Large intestine (tissue), 3 donors: Measurements from ENCODE around the gene ZBTB18. TPM values are rescaled to one million over a fixed set of nuclear protein-coding genes. Genes with fewer than 3 reads are reported as not detected.

ENCODE experiments used
- DNase-seq, 2 donors: peaks; one replicate each; pipeline versions ENCODE4 v3.0.0 to v3.0.0-alpha.2; 2013
- H3K27ac ChIP-seq: one replicate; pipeline ENCODE4 v1.5.1; 2013; ENCODE audit warnings: low read length
- H3K27me3 ChIP-seq: 2 replicates; pipeline ENCODE4 v1.6.1; 2013; ENCODE audit warnings: low read length; ENCODE audit not compliant: control insufficient read depth, insufficient read depth
- H3K36me3 ChIP-seq: 2 replicates; pipeline ENCODE4 v1.6.1; 2013; ENCODE audit warnings: low read length; ENCODE audit not compliant: control insufficient read depth, insufficient read depth
- H3K4me1 ChIP-seq: one replicate; pipeline ENCODE4 v1.6.1; 2013; ENCODE audit warnings: low read length; ENCODE audit not compliant: control insufficient read depth, insufficient read depth
- H3K4me3 ChIP-seq: one replicate; pipeline ENCODE4 v1.5.1; 2013; ENCODE audit warnings: low read length
- H3K9me3 ChIP-seq: one replicate; pipeline ENCODE4 v1.6.1; 2013; ENCODE audit warnings: mild to moderate bottlenecking, low read depth, low read length, moderate library complexity; ENCODE audit not compliant: control insufficient read depth
- WGBS: methylation state at CpG from one replicate; pipeline ENCODE4 v1.1.5; 2013; ENCODE audit warnings: low lambda C conversion rate; ENCODE audit not compliant: insufficient coverage; 5-methylcytosine and 5-hydroxymethylcytosine counted together
- polyA plus RNA-seq: library from polyadenylated mRNA; unstranded; fragments of 120-200 nt; gene quantifications from one replicate; pipeline ENCODE4 v1.2.1, GENCODE V29; 2013

ZBTB18 gene
- polyA plus RNA-seq, 1 donor: 22.4 TPM

DNA sequence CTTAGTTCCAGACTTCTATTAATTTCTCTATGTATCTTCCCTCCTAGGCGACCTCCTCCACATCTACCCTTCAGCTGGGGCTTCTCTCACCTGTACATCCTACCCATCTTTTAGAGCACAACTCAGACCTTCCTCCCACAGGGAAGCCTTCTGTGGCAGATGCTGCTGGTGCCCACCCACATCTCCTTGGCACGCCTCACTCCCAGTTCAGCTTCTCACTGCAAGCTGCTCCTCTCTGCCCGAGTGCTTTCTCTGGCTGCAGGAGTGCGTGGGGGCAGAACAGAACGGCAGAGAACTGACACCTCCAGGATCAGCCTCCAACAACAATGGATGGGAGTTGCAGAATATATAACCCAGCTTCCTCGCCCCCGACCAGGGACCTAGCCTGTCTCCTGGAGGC lies 36.5 kb downstream of the ZBTB18 start:
- Histone ChIP-seq H3K36me3 (no peaks in the 10 kb centered on the region), H3K27ac (no peak overlapping the region), H3K9me3 (no peaks in the 10 kb centered on the region), H3K4me3 (no peak overlapping the region), H3K4me1 (peaks cover 34% of the 10 kb centered on the region), H3K27me3 (no peaks in the 10 kb centered on the region)
- 100% methylated on average over 1 of the region's 7 CpGs for WGBS
- no peak for DNase-seq

DNA sequence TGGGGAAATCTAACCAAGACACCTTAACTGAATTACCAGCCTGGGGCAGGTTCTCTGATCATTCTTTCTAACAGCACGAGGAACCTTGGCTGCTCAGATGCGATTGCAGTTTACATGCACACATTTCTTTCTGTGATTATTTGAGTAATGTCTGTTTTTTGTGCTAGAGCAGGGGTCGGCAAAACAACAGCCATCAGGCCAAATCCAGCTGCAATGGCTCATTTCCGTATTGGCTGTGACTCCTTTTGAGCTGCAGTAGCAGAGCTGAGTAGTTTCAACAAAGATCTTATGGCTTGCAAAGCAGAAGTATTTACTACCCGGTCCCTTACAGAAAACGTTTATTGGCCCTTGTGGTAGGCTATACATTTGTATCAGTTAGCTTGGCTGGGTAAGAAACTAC lies 37.1 kb downstream of the ZBTB18 start:
- no CpG with 5 or more reads among the region's 6 CpGs for WGBS
- Histone ChIP-seq H3K9me3 (no peaks in the 10 kb centered on the region), H3K36me3 (no peaks in the 10 kb centered on the region), H3K27me3 (no peaks in the 10 kb centered on the region), H3K27ac (no peak overlapping the region), H3K4me3 (no peak overlapping the region), H3K4me1 (peaks cover 40% of the 10 kb centered on the region)
- no peak for DNase-seq

DNA sequence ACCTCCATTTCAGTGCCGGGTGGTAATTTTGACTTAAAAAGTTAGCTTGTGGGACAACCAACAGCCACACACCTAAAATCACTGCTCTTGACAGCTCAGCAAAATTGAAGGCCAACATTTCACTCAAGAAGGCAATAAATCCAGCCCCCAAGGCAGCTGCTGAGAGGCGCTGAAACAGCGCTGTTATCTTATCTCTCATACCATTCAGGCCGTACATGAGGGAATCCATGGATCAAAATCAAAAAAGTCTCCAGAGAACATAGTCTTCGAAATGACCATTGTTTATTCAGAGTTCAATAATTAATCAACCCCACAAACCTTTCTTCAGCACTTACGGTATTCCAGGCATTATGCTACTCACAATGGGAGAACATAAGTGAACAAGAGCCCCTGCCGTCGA lies 38.5 kb downstream of the ZBTB18 start:
- Histone ChIP-seq H3K27me3 (no peaks in the 10 kb centered on the region), H3K4me1 (peaks cover 46% of the 10 kb centered on the region), H3K4me3 (no peak overlapping the region), H3K27ac (peak overlapping the region; percentile 47), H3K9me3 (no peaks in the 10 kb centered on the region), H3K36me3 (no peaks in the 10 kb centered on the region)
- DNase-seq: peak; percentile 59 to 79
- WGBS: no CpG with 5 or more reads among the region's 8 CpGs

GRCh38 chr1:244090645-244091044 lies 39.6 kb downstream of the ZBTB18 start:
- Histone ChIP-seq H3K4me3 (no peak overlapping the region), H3K27me3 (no peaks in the 10 kb centered on the region), H3K9me3 (no peaks in the 10 kb centered on the region), H3K36me3 (no peaks in the 10 kb centered on the region), H3K4me1 (peaks cover 46% of the 10 kb centered on the region), H3K27ac (no peak overlapping the region)
- DNase-seq: no peak
- 33% methylated on average over 1 of the region's 3 CpGs for WGBS

DNA sequence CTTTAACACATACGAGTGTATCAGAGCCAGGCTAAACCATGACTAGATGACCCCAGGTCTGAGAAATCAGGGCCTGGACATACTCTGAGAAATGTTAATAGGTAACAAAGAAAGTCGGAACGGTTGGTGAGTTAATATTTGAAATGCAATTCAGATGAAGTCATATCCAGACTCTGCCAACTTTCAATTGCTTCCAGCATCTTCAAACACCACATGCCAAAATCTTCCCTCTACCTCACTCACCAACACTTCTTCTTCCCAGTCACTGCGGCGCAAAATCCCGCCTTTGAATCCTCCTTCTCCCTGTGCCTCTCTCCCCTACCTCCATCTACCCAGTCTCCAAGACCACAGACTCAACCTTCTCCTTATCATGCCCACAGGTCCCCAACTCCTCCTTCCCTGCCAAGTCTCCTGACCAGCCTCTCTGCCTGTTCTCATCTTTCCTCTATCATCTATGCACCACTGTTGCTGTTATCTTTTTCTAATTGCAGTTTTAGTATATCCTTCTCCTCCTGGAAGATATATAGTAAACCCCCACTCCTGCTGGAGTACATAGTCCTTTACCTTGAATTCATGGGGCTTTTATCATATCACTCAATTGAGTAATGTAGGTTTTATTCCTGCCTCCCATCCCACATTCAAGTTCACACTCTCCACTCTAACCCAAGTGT lies 41.3 kb downstream of the ZBTB18 start:
- H3K4me1 ChIP-seq: peaks cover 46% of the 10 kb centered on the region
- DNase-seq: peak; percentile 23 to 80
- H3K4me3 ChIP-seq: peak overlapping the region; percentile 2
- H3K27me3 ChIP-seq: no peaks in the 10 kb centered on the region
- H3K27ac ChIP-seq: peak overlapping the region; percentile 83
- WGBS: 48% methylated on average over 5 of the region's 6 CpGs
- no peaks in the 10 kb centered on the region for H3K36me3 ChIP-seq
- H3K9me3 ChIP-seq: no peaks in the 10 kb centered on the region

DNA sequence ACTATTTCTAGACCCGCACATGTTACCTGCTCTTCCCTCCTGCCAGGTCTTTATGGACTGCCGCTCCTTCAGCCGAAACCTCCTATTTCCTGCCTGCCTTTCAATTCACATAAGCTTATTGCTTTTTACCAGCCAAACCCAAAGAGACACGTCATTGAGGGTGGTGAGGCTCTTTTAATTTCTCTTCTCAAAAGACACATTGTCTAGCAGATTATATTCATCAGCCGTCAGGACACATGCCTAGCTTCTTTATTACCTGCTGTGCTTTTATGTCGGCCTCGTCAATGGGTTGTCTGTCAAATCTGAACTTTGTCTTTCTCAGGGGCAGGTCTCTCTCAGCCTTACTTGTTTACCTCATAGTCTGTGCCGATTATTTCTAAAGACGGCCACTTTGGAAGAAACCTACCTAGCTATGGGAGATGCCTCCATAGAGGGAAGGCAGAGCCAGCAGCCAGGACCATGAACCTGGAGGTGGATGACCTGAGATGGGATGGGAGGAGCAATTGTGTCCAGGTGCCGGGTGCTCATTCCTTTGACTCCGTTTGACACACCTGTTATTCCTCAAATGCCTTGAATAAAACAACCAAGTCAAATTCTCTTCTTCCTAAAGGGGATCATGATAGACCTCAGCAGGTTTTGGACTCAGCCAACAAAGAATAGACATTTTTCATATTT lies 42.0 kb downstream of the ZBTB18 start:
- peak overlapping the region; percentile 83 for H3K27ac ChIP-seq
- DNase-seq: peak; percentile 63 to 84

GRCh38 chr1:244094880-244095528 lies 43.9 kb downstream of the ZBTB18 start:
- no peak overlapping the region for H3K27ac ChIP-seq
- H3K36me3 ChIP-seq: no peaks in the 10 kb centered on the region
- H3K4me3 ChIP-seq: no peak overlapping the region
- H3K9me3 ChIP-seq: no peaks in the 10 kb centered on the region
- WGBS: 100% methylated on average over 1 of the region's 9 CpGs
- peaks cover 32% of the 10 kb centered on the region for H3K4me1 ChIP-seq
- DNase-seq: no peak
- no peaks in the 10 kb centered on the region for H3K27me3 ChIP-seq

More for the DNA sequence above, 42.0 kb downstream of the ZBTB18 start:
- 40% methylated on average over 2 of the region's 11 CpGs for WGBS
- H3K36me3 ChIP-seq: no peaks in the 10 kb centered on the region
- H3K9me3 ChIP-seq: no peaks in the 10 kb centered on the region
- H3K27me3 ChIP-seq: no peaks in the 10 kb centered on the region
- peak overlapping the region; percentile 2 for H3K4me3 ChIP-seq
- peaks cover 46% of the 10 kb centered on the region for H3K4me1 ChIP-seq

DNA sequence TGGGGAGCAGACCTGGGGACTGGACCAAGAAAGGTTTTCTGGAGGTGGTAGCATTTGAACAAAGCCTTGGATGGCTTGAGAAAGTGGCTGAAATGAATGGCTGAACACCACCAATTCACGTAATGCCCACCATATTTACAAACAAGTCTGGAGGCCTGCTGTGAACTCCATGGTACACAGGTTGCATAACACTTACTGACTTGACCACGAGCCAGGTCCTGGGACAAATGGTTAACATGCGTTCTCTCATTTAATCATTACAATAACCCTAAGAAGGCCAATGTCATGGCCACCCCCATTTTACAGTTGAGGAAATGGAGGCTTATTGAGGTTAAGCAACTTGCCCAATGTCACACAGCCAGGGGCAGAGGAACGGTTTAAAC lies 44.4 kb downstream of the ZBTB18 start:
- peaks cover 28% of the 10 kb centered on the region for H3K4me1 ChIP-seq
- no peaks in the 10 kb centered on the region for H3K9me3 ChIP-seq
- H3K27me3 ChIP-seq: no peaks in the 10 kb centered on the region
- no peak overlapping the region for H3K27ac ChIP-seq
- H3K4me3 ChIP-seq: no peak overlapping the region
- no peaks in the 10 kb centered on the region for H3K36me3 ChIP-seq
- no peak for DNase-seq
- 100% methylated on average over 1 of the region's 4 CpGs for WGBS

- Histone ChIP-seq H3K4me1 (peaks cover 24% of the 10 kb centered on the region), H3K36me3 (no peaks in the 10 kb centered on the region), H3K9me3 (no peaks in the 10 kb centered on the region), H3K4me3 (no peak overlapping the region), H3K27me3 (no peaks in the 10 kb centered on the region), H3K27ac (no peak overlapping the region)
- DNase-seq: peak in 1 of 2 donors; percentile 19
- no CpG with 5 or more reads among the region's 13 CpGs for WGBS
Observed at GRCh38 chr1:244096066-244096610, 45.1 kb downstream of the ZBTB18 start.

DNA sequence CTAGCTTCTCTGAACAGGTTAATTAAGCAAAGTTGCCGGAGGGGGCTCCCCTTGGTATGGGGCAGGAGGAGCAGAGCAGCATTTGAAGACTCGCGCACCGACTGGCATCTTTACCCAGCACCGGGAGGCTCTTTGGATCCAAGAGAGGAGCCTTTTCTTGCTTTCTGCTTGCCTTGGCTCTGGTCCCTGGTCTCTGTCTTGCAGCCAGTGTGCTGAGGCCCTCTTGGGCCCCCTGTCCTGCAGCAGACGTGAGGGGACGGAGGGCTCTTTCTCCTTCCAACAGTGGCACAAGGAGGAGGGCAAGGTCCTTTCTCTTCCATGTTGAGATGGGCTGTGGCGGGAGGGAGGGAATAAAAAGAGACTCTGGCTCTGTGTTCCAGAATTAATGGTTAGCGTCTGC lies 45.6 kb downstream of the ZBTB18 start:
- Histone ChIP-seq H3K4me1 (peaks cover 19% of the 10 kb centered on the region), H3K36me3 (no peaks in the 10 kb centered on the region)
- WGBS: 80% methylated on average over 1 of the region's 9 CpGs

More for the DNA sequence above, 45.6 kb downstream of the ZBTB18 start:
- H3K4me3 ChIP-seq: no peak overlapping the region
- DNase-seq: no peak
- H3K27me3 ChIP-seq: no peaks in the 10 kb centered on the region
- no peak overlapping the region for H3K27ac ChIP-seq
- no peaks in the 10 kb centered on the region for H3K9me3 ChIP-seq
